A673 (cell line): Measurements from ENCODE around the gene SBDS.

Experiments
- CTCF ChIP-seq: fragments of 300-800, 200-600 bp; sonication (generic); conservative IDR thresholded peaks from 2 replicates; pipeline ENCODE4 v1.5.1; 2017; ENCODE audit warnings: low read depth, mild to moderate bottlenecking, antibody characterized with exemption, low read length, moderate library complexity, mixed read lengths
- EZH2 ChIP-seq: fragments of 200-600 bp; sonication (generic); IDR thresholded peaks from 2 replicates; pipeline ENCODE4 v1.6.1; 2017; ENCODE audit warnings: borderline replicate concordance, low read depth, mild to moderate bottlenecking, mixed read lengths, antibody characterized with exemption, low read length; ENCODE audit not compliant: poor library complexity, severe bottlenecking

GRCh38 chr7:66958538-66959350, 36.6 kb downstream of the SBDS start:
- TF ChIP-seq CTCF (no peak), EZH2 (no peak)
